ENCODE results near the gene RTN3.

GRCh38 chr11:63709336-63709884 is 28.1 kb downstream of the RTN3 start:
- TF ChIP-seq RARB (CRISPR knock-in tag; IDR thresholded peaks at IDR 0.05) (no peak), ESRRG (CRISPR knock-in tag; IDR thresholded peaks at IDR 0.05) (no peak), ARNTL (CRISPR knock-in tag; IDR thresholded peaks at IDR 0.05; ENCODE audit: borderline replicate concordance, low read depth) (no peak), GLIS3 (CRISPR knock-in tag; IDR thresholded peaks at IDR 0.05) (no peak), ZNF70 (CRISPR knock-in tag; IDR thresholded peaks at IDR 0.05) (no peak), PATZ1 (CRISPR knock-in tag; IDR thresholded peaks at IDR 0.05; ENCODE audit: borderline replicate concordance) (no peak), ZFP3 (CRISPR knock-in tag; IDR thresholded peaks at IDR 0.05) (no peak), ZFP30 (CRISPR knock-in tag; IDR thresholded peaks at IDR 0.05) (no peak), SNAI2 (CRISPR knock-in tag; IDR thresholded peaks at IDR 0.05) (no peak), OSR1 (CRISPR knock-in tag; IDR thresholded peaks at IDR 0.05) (no peak), ZC3H10 (CRISPR knock-in tag; IDR thresholded peaks at IDR 0.05) (no peak), PPARA (CRISPR knock-in tag; IDR thresholded peaks at IDR 0.05; ENCODE audit: borderline replicate concordance) (no peak), TCF4 (CRISPR knock-in tag; IDR thresholded peaks at IDR 0.05; ENCODE audit: borderline replicate concordance) (no peak)
- TF ChIP-seq, protein P1, sequence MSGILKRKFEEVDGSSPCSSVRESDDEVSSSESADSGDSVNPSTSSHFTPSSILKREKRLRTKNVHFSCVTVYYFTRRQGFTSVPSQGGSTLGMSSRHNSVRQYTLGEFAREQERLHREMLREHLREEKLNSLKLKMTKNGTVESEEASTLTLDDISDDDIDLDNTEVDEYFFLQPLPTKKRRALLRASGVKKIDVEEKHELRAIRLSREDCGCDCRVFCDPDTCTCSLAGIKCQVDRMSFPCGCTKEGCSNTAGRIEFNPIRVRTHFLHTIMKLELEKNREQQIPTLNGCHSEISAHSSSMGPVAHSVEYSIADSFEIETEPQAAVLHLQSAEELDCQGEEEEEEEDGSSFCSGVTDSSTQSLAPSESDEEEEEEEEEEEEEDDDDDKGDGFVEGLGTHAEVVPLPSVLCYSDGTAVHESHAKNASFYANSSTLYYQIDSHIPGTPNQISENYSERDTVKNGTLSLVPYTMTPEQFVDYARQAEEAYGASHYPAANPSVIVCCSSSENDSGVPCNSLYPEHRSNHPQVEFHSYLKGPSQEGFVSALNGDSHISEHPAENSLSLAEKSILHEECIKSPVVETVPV (CRISPR knock-in tag; IDR thresholded peaks at IDR 0.05) = no peak
